ENCODE data around the gene SOST. TPM values are rescaled to one million over a fixed set of nuclear protein-coding genes. Genes with fewer than 3 reads are reported as not detected.

SOST gene
- total RNA-seq, 4 donors from 2014 or later = not detected

DNA sequence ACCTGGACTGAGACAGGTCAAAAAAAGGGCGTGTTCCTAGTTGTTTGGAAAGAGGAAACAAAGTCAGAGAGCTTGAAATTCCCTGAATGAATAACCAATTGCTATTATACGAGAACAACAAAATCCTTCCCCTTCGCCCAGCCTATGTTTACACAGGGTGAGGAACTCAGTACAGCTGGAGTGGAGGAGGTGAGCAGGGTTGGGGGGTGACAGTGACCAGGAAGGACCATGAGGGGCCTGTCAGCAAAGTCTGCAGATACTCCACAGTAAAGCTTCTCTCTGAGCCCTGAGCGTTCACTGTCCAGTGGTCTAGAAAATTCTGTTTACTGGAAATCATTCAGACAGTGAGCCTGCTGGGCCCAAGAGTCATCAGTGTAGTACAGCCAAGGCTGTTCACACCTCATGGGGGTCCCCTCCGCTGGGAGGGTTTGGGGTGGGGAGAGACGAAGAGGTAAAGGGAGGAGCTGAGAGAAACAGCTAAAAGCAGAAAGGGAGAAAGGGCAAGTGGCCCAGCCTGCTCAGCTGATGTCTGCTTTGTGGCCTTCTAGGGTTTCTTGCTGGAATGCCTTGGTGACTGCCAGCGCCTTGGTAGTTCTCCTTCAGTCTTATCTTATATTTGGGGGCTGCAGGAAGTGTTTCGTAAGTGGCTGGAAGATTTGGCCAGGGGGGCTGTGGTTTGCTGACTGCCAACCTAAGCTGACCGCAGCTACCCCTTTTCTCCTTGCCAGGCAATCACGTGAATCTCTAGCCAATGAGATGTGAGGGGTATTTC lies 14.5 kb upstream of the SOST start:
- H3K36me3 ChIP-seq = peaks cover 0 to 77% (median 0%) of the 10 kb centered on the region in 3 donors
- H3K27ac ChIP-seq = no peak overlapping the region
- no peak for TF ChIP-seq POLR2A (IDR thresholded peaks at IDR 0.05)
- TF ChIP-seq, protein P1, sequence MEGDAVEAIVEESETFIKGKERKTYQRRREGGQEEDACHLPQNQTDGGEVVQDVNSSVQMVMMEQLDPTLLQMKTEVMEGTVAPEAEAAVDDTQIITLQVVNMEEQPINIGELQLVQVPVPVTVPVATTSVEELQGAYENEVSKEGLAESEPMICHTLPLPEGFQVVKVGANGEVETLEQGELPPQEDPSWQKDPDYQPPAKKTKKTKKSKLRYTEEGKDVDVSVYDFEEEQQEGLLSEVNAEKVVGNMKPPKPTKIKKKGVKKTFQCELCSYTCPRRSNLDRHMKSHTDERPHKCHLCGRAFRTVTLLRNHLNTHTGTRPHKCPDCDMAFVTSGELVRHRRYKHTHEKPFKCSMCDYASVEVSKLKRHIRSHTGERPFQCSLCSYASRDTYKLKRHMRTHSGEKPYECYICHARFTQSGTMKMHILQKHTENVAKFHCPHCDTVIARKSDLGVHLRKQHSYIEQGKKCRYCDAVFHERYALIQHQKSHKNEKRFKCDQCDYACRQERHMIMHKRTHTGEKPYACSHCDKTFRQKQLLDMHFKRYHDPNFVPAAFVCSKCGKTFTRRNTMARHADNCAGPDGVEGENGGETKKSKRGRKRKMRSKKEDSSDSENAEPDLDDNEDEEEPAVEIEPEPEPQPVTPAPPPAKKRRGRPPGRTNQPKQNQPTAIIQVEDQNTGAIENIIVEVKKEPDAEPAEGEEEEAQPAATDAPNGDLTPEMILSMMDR (IDR thresholded peaks at IDR 0.05) = no peak
- H3K27me3 ChIP-seq = no peaks in the 10 kb centered on the region
- DNase-seq = no peak
- no peaks in the 10 kb centered on the region for H3K9me3 ChIP-seq
- H3K4me1 ChIP-seq = peaks cover 0 to 14% (median 0%) of the 10 kb centered on the region in 4 donors
- no peak overlapping the region for H3K4me3 ChIP-seq

DNA sequence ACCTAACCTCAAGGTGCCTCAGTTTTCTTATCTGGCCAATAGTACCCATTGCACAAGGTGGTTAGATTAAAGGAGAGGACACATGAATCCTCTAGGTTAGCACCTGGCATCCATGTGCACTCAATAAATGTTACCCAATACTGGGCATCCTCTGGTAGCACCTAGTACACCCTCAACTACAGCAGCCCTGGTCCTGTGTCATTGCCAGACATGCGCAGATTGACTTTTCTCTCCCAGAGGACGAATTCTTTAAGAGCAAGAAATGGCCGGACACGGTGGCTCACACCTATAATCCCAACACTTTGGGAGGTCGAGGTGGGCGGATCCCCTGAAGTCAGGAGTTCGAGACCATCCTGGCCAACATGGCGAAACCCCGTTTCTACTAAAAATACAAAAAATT lies 12.9 kb upstream of the SOST start:
- Histone ChIP-seq H3K27me3 (no peaks in the 10 kb centered on the region), H3K4me1 (peaks cover 0 to 10% (median 0%) of the 10 kb centered on the region in 4 donors), H3K27ac (no peak overlapping the region), H3K4me3 (no peak overlapping the region), H3K36me3 (peaks cover 0 to 75% (median 0%) of the 10 kb centered on the region in 3 donors), H3K9me3 (no peaks in the 10 kb centered on the region)
- TF ChIP-seq, protein P1 (IDR thresholded peaks at IDR 0.05) = no peak
- no peak for TF ChIP-seq POLR2A (IDR thresholded peaks at IDR 0.05)
- no peak for DNase-seq

DNA sequence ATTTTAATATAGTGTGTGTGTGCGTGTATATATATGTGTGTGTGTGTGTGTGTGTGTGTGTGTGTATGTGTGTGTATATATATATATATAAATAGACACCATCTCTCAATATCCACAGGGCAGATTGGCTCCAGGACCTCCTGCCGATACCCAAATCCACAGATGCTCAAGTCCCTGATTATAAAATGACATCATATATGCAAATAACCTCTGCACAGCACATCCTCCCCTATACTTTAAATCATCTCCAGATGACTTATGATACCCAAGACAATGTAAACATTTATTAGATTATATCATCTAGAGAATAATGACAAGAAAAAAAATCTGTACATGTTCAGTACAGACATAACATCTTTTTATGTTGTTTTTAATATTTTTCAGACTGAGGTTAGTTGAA lies 12.4 kb upstream of the SOST start:
- H3K4me1 ChIP-seq = peaks cover 0 to 10% (median 0%) of the 10 kb centered on the region in 4 donors
- H3K36me3 ChIP-seq = peaks cover 0 to 75% (median 0%) of the 10 kb centered on the region in 3 donors
- no peaks in the 10 kb centered on the region for H3K9me3 ChIP-seq
- no peak overlapping the region for H3K27ac ChIP-seq
- no peak overlapping the region for H3K4me3 ChIP-seq
- TF ChIP-seq, protein P1 (IDR thresholded peaks at IDR 0.05) = no peak
- no peak for TF ChIP-seq POLR2A (IDR thresholded peaks at IDR 0.05)
- no peaks in the 10 kb centered on the region for H3K27me3 ChIP-seq
- no peak for DNase-seq

DNA sequence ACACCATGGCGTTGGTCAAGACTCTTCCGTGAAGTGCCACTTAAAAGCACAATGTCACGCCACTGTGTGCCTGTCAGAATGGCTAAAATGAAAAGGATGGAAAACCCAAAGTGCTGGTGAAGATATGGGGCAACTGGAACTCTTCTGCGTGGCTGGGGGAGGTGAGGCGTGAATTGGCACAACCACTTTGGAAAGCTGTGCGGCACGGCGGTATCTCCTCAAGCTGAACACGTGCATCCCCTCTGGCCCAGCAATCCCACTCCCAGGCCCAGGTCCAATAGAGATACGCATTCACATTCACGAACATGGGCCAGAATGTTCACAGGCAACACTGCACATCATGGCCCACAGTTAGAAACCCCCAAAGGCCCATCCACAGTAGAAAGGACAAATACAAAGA lies 11.3 kb upstream of the SOST start:
- no peaks in the 10 kb centered on the region for H3K27me3 ChIP-seq
- no peaks in the 10 kb centered on the region for H3K9me3 ChIP-seq
- TF ChIP-seq, protein P1 (IDR thresholded peaks at IDR 0.05) = no peak
- TF ChIP-seq POLR2A (IDR thresholded peaks at IDR 0.05) = no peak
- no peak overlapping the region for H3K27ac ChIP-seq
- H3K4me3 ChIP-seq = no peak overlapping the region
- H3K4me1 ChIP-seq = peaks cover 0 to 10% (median 0%) of the 10 kb centered on the region in 4 donors
- DNase-seq = no peak
- peaks cover 0 to 67% (median 0%) of the 10 kb centered on the region in 3 donors for H3K36me3 ChIP-seq

DNA sequence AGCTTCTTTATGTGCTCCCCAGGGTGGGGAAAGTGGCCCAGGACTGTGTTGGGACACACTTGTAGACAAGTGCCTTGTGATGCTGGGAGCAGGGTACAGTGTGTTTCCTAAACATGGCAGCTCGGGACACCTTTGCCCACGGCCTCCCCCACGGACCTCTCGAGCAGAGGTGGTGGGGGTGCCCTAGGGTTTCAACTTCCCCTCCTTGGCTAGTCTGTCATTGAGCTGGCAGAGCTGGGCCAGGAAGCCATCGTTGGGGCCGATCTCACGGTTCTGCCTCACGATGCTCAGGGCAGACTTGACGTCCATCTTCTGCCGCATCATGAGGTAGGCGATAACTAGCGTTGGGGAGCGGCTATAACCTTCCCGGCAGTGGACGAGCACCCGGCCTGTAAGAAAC lies 10.8 kb upstream of the SOST start:
- no peak for TF ChIP-seq POLR2A (IDR thresholded peaks at IDR 0.05)
- TF ChIP-seq, protein P1 (IDR thresholded peaks at IDR 0.05) = no peak
- Histone ChIP-seq H3K9me3 (no peaks in the 10 kb centered on the region), H3K36me3 (peaks cover 0 to 63% (median 0%) of the 10 kb centered on the region in 3 donors), H3K27me3 (no peaks in the 10 kb centered on the region), H3K4me3 (no peak overlapping the region), H3K4me1 (peaks cover 0 to 10% (median 0%) of the 10 kb centered on the region in 4 donors), H3K27ac (no peak overlapping the region)
- DNase-seq = no peak
